Stimulated activated CD4-positive, alpha-beta T cell treated with anti-CD3 and anti-CD28 coated beads, Interleukin-2, amount 100 ng/mL, for 4 hours (primary cell): ENCODE data around the gene TNFAIP6.
"Not testable (repeated sequence)": the region's sequence is repeated elsewhere in the genome, so short reads cannot be mapped to it uniquely, and the experiment has no call there.

ENCODE experiments used
- DNase-seq: peaks from one replicate; pipeline ENCODE4 v3.0.0-alpha.2; 2020; ENCODE audit warnings: low read depth

TNFAIP6 gene

DNA sequence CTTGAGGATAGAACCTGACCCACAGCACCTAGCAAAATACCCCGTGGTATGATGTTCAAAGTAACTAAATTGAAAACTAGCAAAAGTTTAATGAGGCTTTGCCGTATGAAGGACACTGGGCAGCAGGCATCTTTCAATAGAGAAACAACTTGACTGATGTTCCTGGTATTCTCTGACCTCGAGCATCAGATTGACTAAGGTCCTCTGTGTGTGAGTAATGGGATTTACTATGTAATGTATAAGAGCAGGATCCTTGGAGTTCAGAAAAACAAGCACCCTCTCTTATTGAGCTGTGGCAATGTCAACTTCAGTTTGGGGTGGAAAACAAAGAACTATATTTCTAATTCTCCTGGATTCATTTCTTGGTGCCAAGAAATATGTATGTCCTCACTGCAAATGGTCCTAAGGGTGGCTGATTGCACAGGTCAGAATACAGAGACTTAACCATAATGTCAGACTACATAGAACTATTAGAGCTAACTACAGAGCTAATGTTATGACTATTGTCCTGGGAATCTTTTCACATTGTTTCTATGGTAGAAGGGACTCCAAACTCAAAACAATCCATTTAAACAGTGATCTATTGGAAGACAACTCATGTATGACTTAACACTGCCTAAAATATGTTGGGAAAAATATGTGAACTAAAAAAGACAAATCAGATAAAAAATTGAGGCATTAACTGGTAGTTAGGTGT lies 4.4 kb downstream of the TNFAIP6 start:
- no peak for DNase-seq

DNA sequence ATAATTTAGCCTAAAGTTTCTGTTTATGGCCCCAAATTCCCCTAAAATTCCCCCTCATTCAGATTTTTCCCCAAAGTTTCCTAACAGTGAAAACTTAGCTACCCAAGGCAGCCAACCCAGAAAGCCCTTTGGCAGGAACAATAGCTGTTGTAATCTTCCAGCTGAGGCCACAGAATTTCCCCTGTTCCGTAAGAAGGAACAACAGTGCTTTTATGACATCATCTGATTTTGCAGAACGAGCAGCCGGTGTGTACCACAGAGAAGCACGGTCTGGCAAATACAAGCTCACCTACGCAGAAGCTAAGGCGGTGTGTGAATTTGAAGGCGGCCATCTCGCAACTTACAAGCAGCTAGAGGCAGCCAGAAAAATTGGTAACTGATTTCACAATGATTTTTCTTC lies 6.3 kb downstream of the TNFAIP6 start:
- no peak for DNase-seq

DNA sequence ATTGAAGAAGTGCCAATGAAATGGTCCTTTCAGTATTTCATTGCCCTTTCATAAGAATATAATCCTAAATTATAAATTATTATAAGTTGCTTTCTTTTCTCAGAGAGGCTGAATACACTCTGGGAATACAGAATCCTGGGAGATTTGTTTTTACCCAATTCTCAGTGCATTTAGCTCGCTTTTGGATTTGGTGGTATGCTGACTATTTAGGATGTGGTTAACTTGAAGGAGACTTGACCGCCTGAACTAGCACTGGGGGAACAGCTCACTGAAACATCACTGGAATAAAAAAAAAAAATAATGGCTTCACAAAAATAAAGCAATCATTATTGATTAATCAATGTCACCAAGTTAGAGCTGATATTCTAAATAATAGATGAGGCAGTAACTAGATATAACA lies 10.2 kb downstream of the TNFAIP6 start:
- DNase-seq: no peak

DNA sequence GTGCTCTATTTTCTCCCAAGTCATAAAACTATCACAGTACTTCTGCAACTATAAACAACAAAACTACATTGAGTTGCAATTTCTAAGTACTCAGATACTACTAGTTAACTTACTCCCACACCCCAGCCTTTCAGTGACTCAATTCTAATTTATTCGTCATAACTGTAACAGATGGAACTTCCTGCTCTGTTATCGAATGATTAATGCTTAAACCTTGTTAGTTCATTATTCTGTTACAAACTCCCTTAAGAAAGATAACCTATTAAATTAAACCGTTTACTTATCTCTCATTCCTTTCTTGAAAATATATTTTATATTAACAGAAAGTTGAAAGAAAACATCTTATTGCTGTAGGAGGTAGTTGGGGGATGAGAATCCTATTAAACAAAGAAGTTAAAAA lies 17.0 kb downstream of the TNFAIP6 start:
- no peak for DNase-seq

DNA sequence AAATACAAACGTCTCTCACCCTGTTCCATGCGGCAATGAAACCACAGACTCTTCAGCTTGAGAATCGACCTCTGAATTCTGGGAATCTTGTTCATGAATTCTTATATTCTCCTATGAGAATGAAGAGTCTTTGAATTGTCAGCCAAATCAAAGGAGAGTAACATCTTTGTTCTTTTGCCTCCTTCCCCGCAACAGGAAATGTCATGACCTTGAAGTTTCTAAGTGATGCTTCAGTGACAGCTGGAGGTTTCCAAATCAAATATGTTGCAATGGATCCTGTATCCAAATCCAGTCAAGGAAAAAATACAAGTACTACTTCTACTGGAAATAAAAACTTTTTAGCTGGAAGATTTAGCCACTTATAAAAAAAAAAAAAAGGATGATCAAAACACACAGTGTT lies 21.8 kb downstream of the TNFAIP6 start:
- no peak for DNase-seq

DNA sequence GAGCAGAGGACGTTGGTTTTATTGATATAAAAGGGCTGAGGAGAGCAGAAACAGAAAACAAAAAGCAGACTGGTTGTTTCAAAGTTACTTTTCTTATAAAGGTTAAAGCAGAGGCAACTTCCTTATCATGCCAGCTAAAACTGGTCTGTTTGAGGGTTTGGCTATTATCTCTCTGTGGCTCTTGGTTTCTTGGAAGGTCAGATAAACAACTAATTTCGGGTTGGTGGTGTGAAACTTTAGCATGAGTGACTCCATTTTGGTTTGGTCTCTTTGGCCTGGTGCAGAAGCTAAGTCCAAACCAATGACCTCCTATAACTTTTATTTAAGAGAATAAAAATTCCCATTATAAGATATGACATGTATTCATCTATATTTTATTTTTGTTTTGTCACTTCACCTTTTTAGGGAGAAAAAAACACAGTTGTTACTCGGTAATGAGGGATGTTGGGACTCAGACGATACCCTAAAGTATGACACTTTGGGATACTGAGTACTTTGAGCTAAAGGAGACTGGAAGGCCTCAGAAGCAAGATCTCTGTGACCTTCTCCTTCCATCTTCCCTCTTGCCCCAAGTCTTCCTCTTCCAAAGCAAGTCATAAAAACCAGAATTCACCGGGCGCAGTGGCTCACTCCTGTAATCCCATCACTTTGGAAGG lies 23.3 kb downstream of the TNFAIP6 start:
- no peak for DNase-seq

DNA sequence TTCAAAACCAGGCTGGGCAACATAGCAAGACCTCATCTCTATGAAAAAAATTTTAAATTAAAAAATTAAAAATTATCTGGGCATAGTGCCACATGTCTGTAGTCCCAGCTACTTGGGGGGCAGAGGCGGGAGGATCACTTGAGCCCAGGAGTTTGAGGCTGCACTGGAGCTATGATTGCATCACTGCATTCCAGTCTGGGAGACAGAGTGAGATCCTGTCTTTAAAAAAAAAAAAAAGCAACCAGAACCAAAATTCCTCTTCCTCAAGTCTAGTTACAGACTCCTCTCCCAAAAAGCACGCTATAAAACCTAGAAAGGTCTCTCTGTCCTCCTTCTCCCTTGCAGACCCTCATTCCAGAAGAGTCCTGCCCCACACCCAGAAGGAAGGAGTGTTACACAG lies 23.9 kb downstream of the TNFAIP6 start:
- DNase-seq: no peak

DNA sequence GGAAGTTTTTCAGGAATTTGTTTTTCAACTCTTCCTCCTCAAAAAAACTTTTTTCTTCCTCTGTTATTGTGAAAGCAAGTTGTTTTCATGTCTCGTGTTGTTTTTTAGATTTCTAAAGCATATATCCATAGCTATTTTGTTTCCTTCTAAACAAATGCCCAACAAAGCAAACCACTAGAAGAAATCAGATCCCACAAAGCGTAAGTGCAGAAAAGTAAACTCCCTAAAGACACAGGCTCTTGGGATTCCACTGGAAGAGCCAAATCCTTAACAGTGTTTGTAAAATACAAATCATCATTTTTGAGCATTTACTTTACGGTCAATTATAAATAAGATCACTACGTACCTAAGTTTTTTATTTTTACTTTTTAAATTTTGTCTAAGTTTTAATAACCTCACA lies 30.6 kb downstream of the TNFAIP6 start:
- DNase-seq: no peak

DNA sequence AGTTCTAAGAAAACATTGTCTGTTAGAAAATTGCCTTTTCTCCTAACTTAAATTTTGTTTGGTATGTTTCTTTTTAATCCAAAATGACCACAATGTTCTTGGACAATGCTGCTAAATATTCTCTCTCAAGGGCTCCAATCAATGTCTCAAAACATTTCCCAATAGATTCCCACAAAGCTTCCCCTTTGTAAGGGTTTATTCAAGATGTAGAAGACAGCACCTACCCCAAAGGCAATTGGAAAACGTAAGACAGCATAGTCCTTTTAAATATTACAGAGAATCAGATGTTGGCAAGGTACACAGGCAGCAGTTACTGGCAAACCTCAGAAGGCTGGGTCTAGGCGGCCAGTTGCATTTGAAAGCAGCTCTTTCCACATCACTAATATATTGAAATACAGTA lies 34.0 kb downstream of the TNFAIP6 start:
- DNase-seq: no peak

DNA sequence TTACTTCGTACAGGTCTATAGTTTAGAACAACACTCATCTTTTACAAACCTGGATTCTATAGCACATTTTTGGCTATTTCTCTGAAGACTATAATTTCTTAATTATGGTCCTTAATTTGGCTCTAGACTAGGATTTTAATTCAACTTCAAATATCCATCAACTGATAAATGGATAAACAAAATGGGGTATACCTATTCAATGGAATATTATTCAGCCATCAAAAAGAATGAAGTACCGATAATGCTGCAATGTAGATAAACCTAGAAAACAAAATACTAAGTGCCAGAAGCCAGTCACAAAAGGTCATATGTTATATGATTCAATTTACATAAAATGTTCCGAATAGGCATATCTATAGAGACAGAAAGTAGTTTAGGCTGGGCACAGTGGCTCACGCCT lies 37.1 kb downstream of the TNFAIP6 start:
- no peak for DNase-seq

DNA sequence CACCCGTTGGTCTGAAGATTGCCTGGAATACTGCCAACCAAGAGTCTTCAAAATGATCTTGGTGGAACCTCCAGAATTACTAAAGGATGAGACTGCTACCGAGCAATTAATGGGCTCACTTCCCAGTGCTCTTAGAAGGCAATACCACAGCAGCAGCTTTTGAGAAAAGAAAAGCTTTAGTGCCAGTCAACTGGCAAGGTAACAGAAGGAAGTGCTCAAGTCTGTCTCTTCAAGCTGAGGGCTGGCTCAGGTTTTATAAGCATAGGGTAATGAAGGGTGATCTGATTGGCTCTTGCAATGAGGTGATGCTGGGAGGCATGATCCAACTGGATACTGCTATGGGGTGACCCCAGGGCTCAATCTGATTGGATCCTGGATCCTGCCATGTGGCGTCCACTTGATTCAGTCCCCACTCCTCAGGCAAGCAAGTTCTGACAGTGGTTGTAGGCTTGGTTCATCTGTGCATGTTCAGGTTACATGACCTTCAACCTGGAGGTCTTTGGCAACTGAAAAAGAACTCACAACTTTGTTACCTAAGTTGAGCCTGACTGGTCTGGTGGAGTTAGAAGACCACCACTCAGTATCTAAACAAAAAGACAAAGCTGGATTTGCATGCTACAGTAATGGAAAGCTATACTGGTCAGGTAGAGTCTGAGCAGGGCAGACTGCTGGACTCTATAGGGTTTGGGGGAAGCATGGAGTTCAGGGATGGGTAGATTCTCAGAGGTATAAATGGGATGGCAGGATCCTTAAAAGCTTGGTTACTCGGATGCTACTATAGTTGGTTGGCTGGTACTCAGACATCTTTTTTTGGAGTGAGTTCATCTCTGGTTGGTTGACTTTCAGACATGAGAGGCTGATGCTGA lies 38.4 kb downstream of the TNFAIP6 start:
- DNase-seq: no peak

DNA sequence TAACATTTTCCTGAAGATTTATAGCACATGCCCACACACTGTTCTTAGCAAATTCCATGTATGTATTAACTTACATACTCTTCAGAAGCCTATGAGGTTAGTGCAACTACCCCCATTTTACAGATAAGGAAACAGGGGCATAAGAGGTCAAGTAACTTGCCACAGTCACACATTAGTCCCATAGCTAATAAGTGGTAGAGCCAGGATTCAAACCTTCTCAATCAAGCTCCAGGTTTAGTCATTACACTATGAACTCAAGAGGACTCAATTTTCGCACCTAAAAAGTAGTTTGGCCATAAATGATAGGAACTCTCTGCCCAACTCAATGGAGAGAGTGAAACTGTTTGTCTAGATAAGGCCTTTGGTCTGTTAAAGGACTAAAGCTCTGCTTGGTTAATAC lies 42.6 kb downstream of the TNFAIP6 start:
- no peak for DNase-seq

DNA sequence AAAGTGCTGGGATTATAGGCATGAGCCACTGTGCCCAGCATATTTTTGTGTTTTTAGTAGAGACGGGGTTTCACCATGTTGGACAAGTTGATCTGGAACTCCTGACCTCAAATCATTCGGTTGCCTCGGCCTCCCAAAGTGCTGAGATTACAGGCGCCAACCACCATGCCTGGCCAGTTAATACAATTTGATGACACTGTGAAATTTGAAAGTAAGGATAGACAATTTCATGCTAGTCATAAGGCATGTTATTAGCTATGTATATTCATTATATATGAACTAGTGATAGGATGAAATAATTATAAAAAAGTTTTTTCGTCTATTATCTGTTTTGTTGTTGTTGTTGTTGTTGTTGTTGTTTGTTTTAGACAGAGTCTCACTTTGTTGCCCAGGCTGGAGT lies 43.8 kb downstream of the TNFAIP6 start:
- no peak for DNase-seq

DNA sequence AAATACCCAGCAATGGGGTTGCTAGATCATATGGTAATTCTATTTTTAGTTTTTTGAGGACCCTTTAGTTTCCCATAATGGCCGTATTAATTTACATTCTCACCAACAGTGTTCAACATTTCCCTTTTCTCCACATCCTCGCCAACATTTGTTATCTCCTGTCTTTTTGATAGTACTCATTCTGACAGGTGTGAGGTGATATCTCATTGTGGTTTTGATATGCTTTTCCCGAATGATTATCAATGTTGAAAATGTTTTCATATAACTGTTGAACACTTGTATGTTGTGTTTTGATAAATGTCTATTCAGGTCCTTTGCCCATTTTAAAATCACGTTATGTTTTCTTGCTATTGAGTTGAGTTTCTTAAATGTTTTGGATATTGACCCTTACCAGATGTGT lies 46.5 kb downstream of the TNFAIP6 start:
- DNase-seq: no peak

DNA sequence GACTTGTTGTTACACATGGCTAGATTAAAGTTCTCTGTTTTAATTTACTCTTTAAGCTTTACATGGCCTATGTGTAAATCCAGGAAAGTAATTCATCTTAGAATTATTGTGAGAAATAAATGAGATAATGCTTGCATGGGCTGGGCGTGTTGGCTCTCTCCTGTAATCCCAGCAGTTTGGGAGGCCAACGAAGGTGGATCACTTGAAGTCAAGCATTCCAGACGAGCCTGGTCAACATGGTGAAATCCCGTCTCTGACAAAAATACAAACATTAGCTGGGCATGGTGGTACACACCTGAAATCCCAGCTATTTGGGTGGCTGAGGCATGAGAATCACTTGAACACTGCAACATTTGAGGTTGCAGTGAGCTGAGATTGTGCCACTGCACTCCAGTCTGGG lies 48.0 kb downstream of the TNFAIP6 start:
- DNase-seq: no peak

DNA sequence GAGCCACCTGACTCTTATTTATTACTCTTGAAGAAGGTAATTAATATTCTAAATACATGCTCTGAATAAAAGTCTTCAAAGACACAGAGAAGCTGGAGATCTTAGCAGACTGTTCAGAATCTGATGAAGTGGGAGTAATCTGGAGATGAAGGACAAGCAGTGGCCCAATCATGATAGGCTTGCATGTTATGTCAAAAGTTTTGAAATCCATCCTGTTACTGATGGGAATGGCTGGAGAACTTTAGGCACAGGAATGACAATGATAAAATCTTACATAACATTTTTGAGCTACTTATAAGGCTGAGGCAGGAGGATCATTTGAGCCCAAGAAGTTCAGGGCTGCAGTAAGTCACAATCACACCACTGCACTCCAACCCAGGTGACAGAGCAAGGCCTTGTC lies 49.9 kb downstream of the TNFAIP6 start:
- DNase-seq: no peak

DNA sequence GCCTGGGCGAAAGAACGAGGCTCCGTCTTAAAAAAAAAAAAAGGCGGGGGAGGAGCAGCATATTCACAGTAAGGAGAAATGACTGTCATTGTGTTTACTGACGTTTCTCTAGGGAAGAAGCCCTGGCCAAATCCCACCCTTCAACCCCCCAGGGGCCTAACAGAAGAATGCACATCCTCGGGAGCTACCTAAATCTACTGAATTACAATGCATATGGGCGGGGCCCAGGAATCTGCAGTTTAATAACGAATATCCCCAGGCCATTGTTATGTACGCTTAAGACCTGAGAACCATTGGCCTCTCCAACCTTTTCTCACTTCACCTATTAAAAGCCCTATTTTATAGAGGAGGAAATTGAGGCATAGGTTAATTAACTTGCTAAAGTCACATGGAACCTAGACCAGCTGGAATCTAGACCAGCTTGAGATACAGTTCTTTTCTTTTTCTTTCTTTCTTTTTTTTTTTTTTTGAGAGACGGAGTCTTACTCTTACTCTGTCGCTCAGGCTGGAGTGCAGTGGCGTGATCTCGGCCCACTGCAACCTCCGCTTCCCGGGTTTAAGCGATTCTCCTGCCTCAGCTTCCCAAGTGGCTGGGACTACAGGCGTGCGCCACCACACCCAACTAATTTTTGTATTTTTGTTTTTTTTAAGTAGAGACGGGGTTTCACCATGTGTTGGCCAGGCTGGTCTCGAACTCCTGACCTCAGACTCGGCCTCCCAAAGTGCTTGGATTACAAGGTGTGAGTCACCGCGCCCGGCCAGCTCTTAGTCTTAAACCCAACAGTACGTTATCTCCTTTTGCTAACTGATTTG lies 51.6 kb downstream of the TNFAIP6 start:
- DNase-seq: no peak

DNA sequence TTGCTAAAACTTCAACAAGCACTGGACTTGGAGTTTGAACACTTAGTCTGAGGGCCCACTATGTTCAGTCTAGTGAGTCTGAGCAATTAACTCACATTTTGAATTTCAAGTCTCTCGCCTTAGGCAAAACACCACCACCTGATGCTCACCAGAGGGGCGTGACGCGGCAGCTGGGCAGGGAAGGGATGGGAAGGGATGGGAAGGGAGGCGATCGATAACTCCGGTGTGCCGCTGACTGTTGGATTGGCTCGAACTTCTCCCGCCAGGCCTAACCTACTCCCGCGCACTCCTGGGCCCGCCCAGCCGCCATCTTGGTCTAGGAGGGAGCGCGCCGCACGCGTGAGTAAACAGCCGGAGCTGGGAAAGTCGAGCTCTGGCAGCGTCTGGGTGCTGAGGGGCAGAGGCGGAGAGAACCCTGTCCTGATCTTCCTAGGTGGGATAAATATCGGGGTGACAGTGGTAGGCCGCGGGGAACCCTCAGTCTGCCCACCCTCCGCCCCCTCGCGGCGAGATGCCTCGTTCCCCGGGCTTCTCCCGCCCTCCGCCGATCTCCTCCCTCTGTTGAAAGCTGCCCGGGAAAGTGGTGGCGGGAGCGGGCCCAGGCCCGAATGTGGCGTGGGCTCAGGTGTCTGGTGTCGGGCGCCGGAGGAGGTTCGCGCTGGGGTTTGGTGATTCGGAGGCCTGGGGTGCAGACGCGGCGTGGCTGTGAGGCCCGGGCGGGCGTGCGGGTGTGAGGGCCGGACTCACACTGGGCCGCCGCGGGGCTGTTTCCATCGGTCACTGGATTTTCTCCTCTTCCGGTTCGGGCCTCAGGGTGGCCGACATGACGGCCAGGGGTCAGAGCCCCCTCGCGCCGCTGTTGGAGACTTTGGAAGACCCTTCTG lies 52.5 kb downstream of the TNFAIP6 start, which contains the start of gene RIF1:
Gene RIF1, plus strand, starts transcription at position 302 of the 884 bp plus-strand sequence. Its CDS starts 522 bp downstream, at position 824.
- peak; percentile 75 for DNase-seq

DNA sequence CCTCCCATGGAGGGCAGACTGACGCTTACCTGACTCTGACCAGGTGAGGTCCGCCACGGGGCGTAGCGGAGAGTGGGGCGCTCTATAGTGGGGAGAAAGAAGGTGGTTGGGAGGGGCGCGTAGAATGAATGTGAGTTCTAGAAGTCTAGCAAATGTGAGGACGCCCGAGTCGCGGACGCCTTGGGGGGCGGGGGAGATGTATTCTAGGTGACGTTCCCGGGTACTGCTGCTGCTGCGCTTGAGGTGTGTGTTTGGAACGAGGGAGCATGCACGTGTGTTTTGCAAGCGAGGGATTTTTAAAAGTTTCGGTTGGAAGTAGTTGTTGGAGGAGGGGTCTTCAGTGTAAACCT lies 53.1 kb downstream of the TNFAIP6 start:
- peak; percentile 38 for DNase-seq

DNA sequence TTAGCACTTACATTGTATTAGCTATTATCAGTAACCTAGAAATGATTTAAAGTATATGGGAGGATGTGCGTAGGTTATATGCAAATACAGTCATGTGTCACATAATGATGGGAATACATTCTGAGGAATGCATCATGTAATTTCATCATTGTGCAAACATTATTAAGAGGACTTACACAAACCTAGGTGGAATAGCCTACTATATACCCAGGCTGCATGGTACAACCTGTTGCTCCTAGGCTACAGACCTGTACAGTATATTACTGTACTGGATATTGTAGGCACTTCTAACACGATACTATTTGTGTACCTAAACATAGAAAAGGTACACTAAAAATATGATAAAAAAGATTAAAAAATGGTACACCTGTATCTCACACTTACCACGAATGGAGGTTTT lies 60.3 kb downstream of the TNFAIP6 start:
- no peak for DNase-seq

DNA sequence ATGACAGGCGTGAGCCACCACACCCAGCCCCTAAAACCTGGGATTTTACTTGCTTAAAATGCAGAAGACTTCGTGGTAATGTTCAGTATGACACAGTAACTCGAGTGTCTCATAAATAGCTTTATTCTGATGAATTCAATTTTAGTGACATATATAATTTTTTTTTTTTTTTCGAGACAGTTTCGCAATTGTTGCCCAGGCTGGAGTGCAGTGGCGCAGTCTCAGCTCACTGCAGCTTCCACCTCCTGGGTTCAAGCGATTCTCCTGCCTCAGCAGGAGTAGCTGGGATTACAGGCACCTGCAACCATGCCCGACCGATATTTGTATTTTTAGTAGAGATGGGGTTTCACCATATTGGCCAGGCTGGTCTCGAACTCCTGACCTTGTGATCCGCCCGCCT lies 64.3 kb downstream of the TNFAIP6 start:
- not testable (repeated sequence) for DNase-seq
